Naive thymus-derived CD4-positive, alpha-beta T cell (primary cell): ENCODE measurements around the gene GRIA3. TPM values are rescaled to one million over a fixed set of nuclear protein-coding genes. Genes with fewer than 3 reads are reported as not detected.

ENCODE experiments used
- ATAC-seq: fragments of 150-1000 bp; cut with Tn5 transposase; 2 replicates; pipeline ENCODE4 v1.10.0; 2021; ENCODE audit warnings: mild to moderate bottlenecking, moderate library complexity
- CTCF ChIA-PET: fragments of 350-600 bp; sonication (Branson Sonifier 250); formaldehyde crosslinking; loops from one replicate; lab custom pipeline; 2021; ENCODE audit warnings: antibody characterized with exemption; lab: Charles Lee
- POLR2A ChIA-PET: fragments of 350-600 bp; sonication (Branson Sonifier 250); formaldehyde crosslinking; loops from one replicate; lab custom pipeline; 2021; ENCODE audit warnings: antibody characterized with exemption, inconsistent platforms; lab: Charles Lee
- DNase-seq, 9 donors: peaks; one replicate each; pipeline versions ENCODE4 v3.0.0 to v3.0.0-alpha.2; 2020 to 2022; ENCODE audit warnings: mixed read lengths in 1 of 9
- H3K27ac ChIP-seq: one replicate; pipeline ENCODE4 v1.7.0; 2013; ENCODE audit warnings: mild to moderate bottlenecking, low read depth, low read length, moderate library complexity
- H3K27me3 ChIP-seq, 2 donors: one replicate each; pipeline ENCODE4 v1.7.0; 2013; ENCODE audit warnings: low read length in 2 of 2, mild to moderate bottlenecking in 2 of 2, moderate library complexity in 2 of 2; ENCODE audit not compliant: control insufficient read depth in 2 of 2, insufficient read depth in 2 of 2
- H3K36me3 ChIP-seq, 3 experiments: 1 replicate in 2 of 3; 2 replicates in 1 of 3; pipeline ENCODE4 v1.7.0; 2013; ENCODE audit warnings: low read length in 3 of 3, mild to moderate bottlenecking in 3 of 3, moderate library complexity in 1 of 3; ENCODE audit not compliant: insufficient read depth in 3 of 3, control insufficient read depth in 2 of 3
- H3K4me1 ChIP-seq, 2 donors: one replicate each; pipeline ENCODE4 v1.7.0; 2013; ENCODE audit warnings: low read length in 2 of 2, mild to moderate bottlenecking in 2 of 2, moderate library complexity in 1 of 2; ENCODE audit not compliant: control insufficient read depth in 2 of 2, insufficient read depth in 2 of 2
- H3K4me3 ChIP-seq: 2 replicates; pipeline ENCODE4 v1.7.0; 2013; ENCODE audit warnings: mild to moderate bottlenecking, low read length
- H3K9me3 ChIP-seq, 3 experiments: 1 replicate in 2 of 3; 2 replicates in 1 of 3; pipeline ENCODE4 v1.7.0; 2013; ENCODE audit warnings: low read length in 3 of 3; ENCODE audit not compliant: control insufficient read depth in 2 of 3
- H3K27ac Mint-ChIP-seq, 9 donors: one replicate each; pipeline ENCODE4 v1.8.0; 2020 to 2022; ENCODE audit warnings: mixed read lengths in 9 of 9, mild to moderate bottlenecking in 8 of 9, moderate library complexity in 5 of 9, inconsistent platforms in 2 of 9
- H3K27me3 Mint-ChIP-seq, 5 donors: one replicate each; pipeline ENCODE4 v1.8.0; 2021 to 2022; ENCODE audit warnings: mixed read lengths in 5 of 5, mild to moderate bottlenecking in 1 of 5
- H3K36me3 Mint-ChIP-seq, 5 donors: one replicate each; pipeline ENCODE4 v1.8.0; 2020 to 2022; ENCODE audit warnings: mixed read lengths in 5 of 5, mild to moderate bottlenecking in 3 of 5, inconsistent platforms in 1 of 5
- H3K4me1 Mint-ChIP-seq, 7 donors: one replicate each; pipeline ENCODE4 v1.8.0; 2020 to 2022; ENCODE audit warnings: mixed read lengths in 7 of 7, mild to moderate bottlenecking in 3 of 7, inconsistent platforms in 1 of 7
- H3K4me3 Mint-ChIP-seq, 10 donors: one replicate each; pipeline ENCODE4 v1.8.0; 2020 to 2022; ENCODE audit warnings: mild to moderate bottlenecking in 10 of 10, mixed read lengths in 10 of 10, moderate library complexity in 6 of 10, inconsistent platforms in 2 of 10
- H3K9me3 Mint-ChIP-seq, 11 donors: one replicate each; pipeline ENCODE4 v1.8.0; 2020 to 2022; ENCODE audit warnings: mixed read lengths in 11 of 11, mild to moderate bottlenecking in 4 of 11, inconsistent platforms in 1 of 11, moderate library complexity in 1 of 11
- intact Hi-C, 2 donors: fragments of 100-400 bp; cut with micrococcal nuclease; formaldehyde crosslinking; loops; one replicate each; pipeline ENCODE4 v1.15.1; 2023
- polyA plus RNA-seq, 2 donors: library from polyadenylated mRNA; unstranded; fragments of 300-500 nt; fragmentation: Illumina TruSeq; gene quantifications; one replicate each; pipeline ENCODE4 v1.2.3, GENCODE V29; 2021
- total RNA-seq, 6 experiments: library from RNA in 5 of 6; stranded (reverse) in 5 of 6; gene quantifications; 1 replicate in 5 of 6; 2 replicates in 1 of 6; pipeline ENCODE4 v1.2.3 and lab custom pipeline; 2021 to 2026

GRIA3 gene
- total and polyA plus RNA-seq, 7 experiments from 2014 or later = not detected

DNA sequence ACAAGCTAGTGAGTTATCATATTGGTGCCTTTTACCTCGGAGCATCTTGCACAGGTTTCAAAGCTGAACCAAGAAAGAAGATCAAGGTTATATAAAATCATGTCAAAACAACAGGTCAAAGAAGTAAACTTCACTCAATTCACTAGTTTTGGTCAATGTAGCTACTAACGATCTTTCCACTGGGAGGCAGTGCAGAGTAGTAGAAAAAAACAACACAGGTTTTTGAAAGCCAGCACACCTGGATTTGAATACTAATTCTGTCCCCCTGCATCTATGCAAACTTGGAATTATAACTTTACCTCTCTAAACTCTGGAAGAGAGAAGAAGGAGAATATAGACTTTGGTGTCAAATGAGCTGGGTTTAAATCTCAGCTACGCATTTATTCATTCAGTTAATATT is 266.1 kb downstream of the GRIA3 start:
- Histone ChIP-seq H3K4me3 (no peak overlapping the region), H3K27ac (no peak overlapping the region), H3K4me1 (no peaks in the 10 kb centered on the region), H3K9me3 (no peaks in the 10 kb centered on the region), H3K27me3 (no peaks in the 10 kb centered on the region), H3K36me3 (no peaks in the 10 kb centered on the region)
- H3K27ac Mint-ChIP-seq = no peak overlapping the region
- POLR2A ChIA-PET = no interaction called here
- H3K4me1 Mint-ChIP-seq = no peaks in the 10 kb centered on the region
- intact Hi-C loops = no loop called here
- CTCF ChIA-PET = interaction anchor here (0.6 kb wide), 1 partner anchor 28 kb away, joined by 3 read pairs; no protein-coding TSS in a partner anchor
- no peaks in the 10 kb centered on the region for H3K36me3 Mint-ChIP-seq
- no peak for DNase-seq
- H3K9me3 Mint-ChIP-seq = no peaks in the 10 kb centered on the region
- peaks cover 0 to 5% (median 0%) of the 10 kb centered on the region in 5 donors for H3K27me3 Mint-ChIP-seq
- H3K4me3 Mint-ChIP-seq = no peak overlapping the region
- no peak for ATAC-seq

DNA sequence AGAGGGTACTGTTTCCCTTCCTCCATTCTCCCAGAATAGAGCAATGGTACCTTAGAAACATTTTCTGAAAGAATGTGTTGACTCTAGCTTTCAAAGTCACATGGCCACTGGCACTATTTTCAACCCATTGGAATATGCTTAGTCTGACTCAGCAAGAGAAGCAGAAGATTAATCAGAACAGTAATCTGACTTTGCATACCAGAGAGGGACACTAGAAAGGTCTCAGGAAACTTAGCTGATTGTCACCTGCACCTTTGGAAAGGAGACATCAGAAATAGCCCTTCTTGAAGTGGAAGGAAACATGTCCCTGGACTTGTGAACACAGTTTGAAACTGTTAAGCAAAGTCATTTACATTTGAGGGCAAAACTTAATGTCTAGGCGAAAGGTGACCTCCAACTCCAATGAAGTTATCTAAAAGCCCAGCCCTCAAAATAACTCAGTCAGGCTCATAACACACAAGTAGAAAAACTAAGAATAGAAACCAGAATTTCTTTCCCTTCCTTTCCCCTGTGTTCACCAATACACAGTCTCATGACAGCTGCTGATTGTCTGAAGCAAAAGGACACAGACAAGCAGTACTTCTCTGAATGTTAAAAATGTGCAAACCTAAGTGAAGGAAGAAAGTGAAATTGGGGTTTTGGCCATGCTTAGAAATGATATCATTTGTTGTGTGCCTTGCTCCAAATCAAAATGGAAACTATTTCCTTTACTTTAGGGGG is 270.8 kb downstream of the GRIA3 start:
- ATAC-seq (no peak), DNase-seq (no peak)
- Histone ChIP-seq H3K9me3 (no peaks in the 10 kb centered on the region), H3K27me3 (no peaks in the 10 kb centered on the region), H3K4me3 (no peak overlapping the region), H3K4me1 (no peaks in the 10 kb centered on the region), H3K36me3 (no peaks in the 10 kb centered on the region), H3K27ac (no peak overlapping the region)
- Mint-ChIP-seq H3K36me3 (no peaks in the 10 kb centered on the region), H3K9me3 (no peaks in the 10 kb centered on the region), H3K4me1 (no peaks in the 10 kb centered on the region), H3K27ac (no peak overlapping the region), H3K27me3 (no peaks in the 10 kb centered on the region), H3K4me3 (no peak overlapping the region)
- intact Hi-C loops = no loop called here
- CTCF ChIA-PET = no interaction called here
- POLR2A ChIA-PET = no interaction called here

DNA sequence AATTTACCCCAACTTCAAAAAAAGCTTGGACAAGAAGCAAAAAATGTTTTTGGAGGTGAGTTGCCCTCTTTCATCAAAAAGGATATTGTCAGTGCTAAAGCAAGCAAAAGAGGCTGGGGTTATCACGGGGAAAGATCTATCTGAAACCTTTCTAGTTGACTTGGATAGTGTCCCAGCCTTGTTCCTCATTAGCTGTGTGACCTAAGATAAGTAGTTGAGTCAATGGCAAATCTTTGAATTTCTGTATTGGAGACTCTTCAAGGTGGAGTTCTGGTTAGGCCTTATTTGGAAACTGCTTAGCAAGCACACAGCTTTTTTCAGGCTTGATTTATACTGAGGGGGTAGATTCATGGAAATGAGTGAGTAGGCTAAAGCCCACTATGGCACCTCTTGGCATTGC is 271.6 kb downstream of the GRIA3 start:
- ChIA-PET POLR2A (no interaction called here), CTCF (no interaction called here)
- Mint-ChIP-seq H3K9me3 (no peaks in the 10 kb centered on the region), H3K27me3 (no peaks in the 10 kb centered on the region), H3K4me1 (no peaks in the 10 kb centered on the region), H3K4me3 (no peak overlapping the region), H3K27ac (no peak overlapping the region), H3K36me3 (no peaks in the 10 kb centered on the region)
- Histone ChIP-seq H3K36me3 (no peaks in the 10 kb centered on the region), H3K27ac (no peak overlapping the region), H3K9me3 (no peaks in the 10 kb centered on the region), H3K27me3 (no peaks in the 10 kb centered on the region), H3K4me1 (no peaks in the 10 kb centered on the region), H3K4me3 (no peak overlapping the region)
- DNase-seq (no peak), ATAC-seq (no peak)
- intact Hi-C loops = no loop called here

- DNase-seq = no peak
- Mint-ChIP-seq H3K27me3 (peaks cover 0 to 11% (median 0%) of the 10 kb centered on the region in 5 donors), H3K4me3 (no peak overlapping the region), H3K4me1 (no peaks in the 10 kb centered on the region), H3K27ac (no peak overlapping the region), H3K9me3 (peaks cover 0 to 2% (median 0%) of the 10 kb centered on the region in 11 donors), H3K36me3 (no peaks in the 10 kb centered on the region)
- CTCF ChIA-PET = no interaction called here
- H3K4me3 ChIP-seq = no peak overlapping the region
- H3K9me3 ChIP-seq = no peaks in the 10 kb centered on the region
- POLR2A ChIA-PET = no interaction called here
- H3K4me1 ChIP-seq = no peaks in the 10 kb centered on the region
- no peak for ATAC-seq
- H3K27me3 ChIP-seq = no peaks in the 10 kb centered on the region
- intact Hi-C loops = no loop called here
- H3K36me3 ChIP-seq = no peaks in the 10 kb centered on the region
- H3K27ac ChIP-seq = no peak overlapping the region
Observed at GRCh38 chrX:123464709-123465108, 280.6 kb downstream of the GRIA3 start.

DNA sequence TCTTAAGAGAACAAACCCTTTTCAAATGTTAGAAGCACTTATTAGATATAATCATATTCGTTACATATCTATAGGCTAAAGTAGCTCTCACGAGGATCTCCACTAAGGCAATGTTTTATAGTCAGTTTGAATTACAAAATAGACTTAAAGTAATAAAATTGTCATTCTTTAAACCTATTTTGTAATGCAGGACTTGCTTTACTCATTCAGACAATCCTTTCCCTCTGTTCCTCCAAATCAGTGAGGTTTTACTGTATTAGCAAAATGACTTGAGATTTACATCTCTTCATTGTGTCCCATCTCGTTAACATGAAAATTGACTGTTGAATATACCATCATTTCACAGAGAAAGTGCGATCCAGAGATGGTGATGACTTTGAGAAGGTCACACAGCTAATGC is 284.4 kb downstream of the GRIA3 start:
- H3K4me3 Mint-ChIP-seq = no peak overlapping the region
- intact Hi-C loops = no loop called here
- no peaks in the 10 kb centered on the region for H3K27me3 ChIP-seq
- no peak for ATAC-seq
- no peaks in the 10 kb centered on the region for H3K4me1 Mint-ChIP-seq
- H3K27ac ChIP-seq = no peak overlapping the region
- H3K4me1 ChIP-seq = no peaks in the 10 kb centered on the region
- no peaks in the 10 kb centered on the region for H3K9me3 Mint-ChIP-seq
- H3K27me3 Mint-ChIP-seq = peaks cover 0 to 4% (median 0%) of the 10 kb centered on the region in 5 donors
- H3K36me3 ChIP-seq = no peaks in the 10 kb centered on the region
- no peaks in the 10 kb centered on the region for H3K36me3 Mint-ChIP-seq
- no peak overlapping the region for H3K27ac Mint-ChIP-seq
- no peak overlapping the region for H3K4me3 ChIP-seq
- H3K9me3 ChIP-seq = no peaks in the 10 kb centered on the region
- POLR2A ChIA-PET = no interaction called here
- CTCF ChIA-PET = no interaction called here
- no peak for DNase-seq

- ChIA-PET CTCF (no interaction called here), POLR2A (no interaction called here)
- Mint-ChIP-seq H3K9me3 (peaks cover 0 to 3% (median 0%) of the 10 kb centered on the region in 11 donors), H3K4me1 (no peaks in the 10 kb centered on the region), H3K27me3 (peaks cover 0 to 10% (median 0%) of the 10 kb centered on the region in 5 donors), H3K27ac (no peak overlapping the region), H3K36me3 (no peaks in the 10 kb centered on the region), H3K4me3 (no peak overlapping the region)
- ATAC-seq (no peak), DNase-seq (no peak)
- Histone ChIP-seq H3K9me3 (no peaks in the 10 kb centered on the region), H3K27ac (no peak overlapping the region), H3K36me3 (no peaks in the 10 kb centered on the region), H3K27me3 (no peaks in the 10 kb centered on the region), H3K4me3 (no peak overlapping the region), H3K4me1 (no peaks in the 10 kb centered on the region)
- intact Hi-C loops = no loop called here
Observed at GRCh38 chrX:123475068-123475724, 291.1 kb downstream of the GRIA3 start.
